Measurements from ENCODE around the gene CRYBA2.

The CRYBA2 gene

DNA sequence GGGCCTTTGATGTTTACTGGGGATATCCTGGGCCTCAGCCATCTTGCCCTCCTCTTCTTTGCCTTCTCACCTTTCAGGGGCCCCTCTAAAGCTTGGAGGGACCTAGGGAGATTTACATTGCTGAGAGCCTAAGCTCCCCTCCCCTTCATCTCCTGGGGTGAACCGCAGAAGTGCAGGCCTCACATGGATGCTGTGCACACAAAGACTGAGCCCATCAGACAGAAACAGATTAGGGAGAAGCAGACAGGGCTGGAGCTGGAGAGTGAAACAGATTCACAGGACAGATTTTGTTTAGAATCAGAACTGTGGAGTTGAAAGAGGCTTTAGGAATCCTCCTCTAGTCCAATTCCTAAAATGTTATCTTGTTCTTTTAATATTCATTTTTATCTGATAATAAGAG lies 37.2 kb downstream of the CRYBA2 start:
- no peak for DNase-seq (ENCODE audit: low read depth in 2 of 2)

DNA sequence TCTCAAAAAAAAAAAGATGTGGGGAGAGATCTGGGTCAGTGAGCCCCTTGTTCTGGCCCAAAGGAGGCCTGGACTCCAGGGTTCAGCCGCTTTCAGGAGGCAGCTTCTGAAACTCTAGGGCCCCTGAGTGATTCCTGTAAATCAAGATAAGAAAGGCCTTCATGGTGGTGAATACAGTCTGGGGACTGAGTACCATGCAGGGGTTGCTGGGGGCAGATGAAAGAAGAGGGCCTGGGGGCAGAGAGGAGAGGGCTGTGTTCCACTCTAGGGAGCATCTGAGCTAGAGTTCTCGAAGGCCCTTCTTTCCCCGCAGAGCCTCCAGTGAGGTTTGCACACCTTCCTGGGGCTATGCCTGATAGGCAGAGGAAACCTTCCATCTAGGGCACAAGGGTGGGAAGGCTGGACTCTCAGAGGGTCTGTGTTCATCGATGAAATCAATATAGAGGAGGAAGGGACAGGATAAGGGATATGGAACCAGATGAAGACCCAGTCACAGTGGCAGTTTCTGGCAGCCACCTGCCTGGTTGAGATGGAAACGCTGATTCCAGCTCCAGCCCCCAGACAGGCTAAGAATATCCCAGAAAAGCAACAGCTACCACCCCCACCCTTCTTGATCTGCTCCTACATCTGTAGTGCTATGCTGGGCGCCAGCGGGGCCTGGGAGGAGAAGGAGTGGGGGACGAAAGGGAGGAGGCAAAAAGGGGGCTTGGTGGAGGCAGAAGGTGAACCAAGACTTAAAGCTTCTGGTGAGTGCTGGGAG lies 38.5 kb downstream of the CRYBA2 start:
- no peak for DNase-seq (ENCODE audit: low read depth in 2 of 2)

DNA sequence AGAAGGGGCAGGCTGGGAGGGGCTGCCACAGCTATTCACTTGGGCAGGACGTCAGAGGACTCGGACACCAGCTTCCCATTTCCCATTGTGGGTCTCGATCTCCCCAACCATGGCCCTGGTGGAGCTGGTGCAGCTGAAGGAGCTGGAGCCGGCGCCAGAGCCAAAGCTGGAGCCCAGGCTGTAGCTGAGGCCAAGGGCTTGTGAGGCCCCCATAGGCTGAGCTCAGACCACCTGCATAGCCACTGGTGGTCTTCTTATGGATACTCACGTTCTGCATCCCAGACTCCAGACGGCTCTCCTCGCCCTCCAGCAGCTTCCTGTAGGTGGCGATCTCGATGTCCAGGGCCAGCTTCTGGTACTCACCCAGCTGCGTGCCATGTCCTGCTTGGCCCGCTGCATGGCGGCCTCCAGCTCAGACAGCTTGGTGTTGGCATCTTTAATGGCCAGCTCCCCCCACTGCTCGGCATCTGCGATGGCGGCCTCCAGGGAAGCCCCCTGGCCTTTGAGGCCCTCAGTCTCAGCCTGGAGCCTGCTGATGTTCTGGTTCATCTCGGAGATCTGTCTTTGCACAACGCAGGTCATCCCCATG lies 39.8 kb downstream of the CRYBA2 start:
- no peak for DNase-seq (ENCODE audit: low read depth in 2 of 2)

DNA sequence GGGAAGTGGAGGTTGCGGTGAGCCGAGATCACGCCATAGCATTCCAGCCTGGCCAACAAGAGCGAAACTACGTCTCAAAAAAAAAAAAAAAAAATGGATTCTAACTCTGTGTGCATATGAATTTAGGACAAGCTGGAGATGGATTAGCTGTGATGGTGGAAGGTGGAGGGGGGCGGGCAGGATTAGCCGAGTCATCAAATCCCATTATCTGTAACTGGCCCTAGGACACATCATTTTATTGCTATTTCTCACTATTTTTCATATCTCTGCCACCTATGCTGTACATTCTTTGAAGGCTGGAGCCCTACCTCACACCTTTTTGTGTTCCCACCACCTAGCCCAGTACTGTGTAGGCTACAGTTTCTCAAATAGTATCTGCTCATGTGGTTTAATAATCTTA lies 41.1 kb downstream of the CRYBA2 start:
- no peak for DNase-seq (ENCODE audit: low read depth in 2 of 2)

DNA sequence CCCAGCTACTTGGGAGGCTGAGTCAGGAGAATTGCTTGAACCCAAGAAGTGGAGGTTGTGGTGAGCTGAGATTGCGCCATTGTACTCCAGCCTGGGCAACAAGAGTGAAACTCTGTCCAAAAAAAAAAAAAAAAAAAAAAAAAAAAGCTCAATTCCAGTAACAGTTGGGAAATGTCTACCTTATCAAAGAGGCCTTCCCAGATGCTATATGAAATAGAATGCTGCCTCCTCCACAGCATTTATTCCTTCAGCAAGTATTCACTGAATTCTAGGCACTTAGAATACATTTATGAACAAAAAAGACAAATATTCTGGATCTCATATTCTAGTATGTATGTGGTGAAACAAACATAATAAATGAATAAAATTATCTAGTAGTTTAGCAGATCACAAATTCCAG lies 46.6 kb downstream of the CRYBA2 start:
- no peak for DNase-seq (ENCODE audit: low read depth in 2 of 2)

DNA sequence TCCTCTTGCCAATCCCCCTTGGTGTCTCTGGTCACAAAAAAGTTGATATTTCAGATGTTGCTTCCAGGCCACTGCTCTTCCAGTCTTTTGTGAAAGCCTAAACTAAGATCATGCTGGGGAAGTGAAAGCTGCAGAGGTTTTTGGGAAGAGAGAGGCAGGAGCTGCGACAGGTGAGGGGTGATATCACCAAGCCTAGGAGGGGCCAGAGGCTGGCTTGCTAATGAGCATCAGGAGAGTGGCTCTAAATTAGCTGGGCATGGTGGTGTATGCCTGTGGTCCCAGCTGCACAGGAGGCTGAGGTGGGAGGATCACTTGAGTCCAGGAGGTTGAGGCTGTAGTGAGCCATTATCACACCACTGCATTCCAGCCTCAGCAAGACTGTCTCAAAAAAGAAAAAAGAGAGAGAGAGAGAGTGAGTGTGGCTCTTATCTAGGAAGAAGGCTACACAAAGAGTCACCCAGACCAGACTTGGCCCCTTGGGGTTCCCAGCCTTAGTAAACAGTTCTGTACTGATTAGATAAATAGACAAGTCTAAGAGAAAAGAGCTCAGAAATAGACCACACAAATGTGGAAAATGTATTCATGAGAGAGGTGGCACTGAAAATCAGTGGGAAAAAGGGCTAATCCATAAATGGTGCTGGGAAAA lies 48.3 kb downstream of the CRYBA2 start:
- no peak for DNase-seq (ENCODE audit: low read depth in 2 of 2)

Data from stimulated activated CD8-positive, alpha-beta memory T cell treated with anti-CD3 and anti-CD28 coated beads, Interleukin-7, amount 100 ng/mL, for 1 hour (primary cell).